Right renal cortex interstitium (tissue), 3 donors: Measurements from ENCODE around the gene CASP8. TPM values are rescaled to one million over a fixed set of nuclear protein-coding genes. Genes with fewer than 3 reads are reported as not detected.

Experiments used
- DNase-seq, 3 donors: peaks; one replicate each; pipeline ENCODE4 v3.0.0-alpha.2; 2013; ENCODE audit warnings: low read depth in 3 of 3, low spot score in 2 of 3
- polyA plus RNA-seq, 3 donors: library from polyadenylated mRNA; unstranded; fragments of 120-200 nt; gene quantifications; one replicate each; pipeline ENCODE4 v1.2.1, GENCODE V29; 2013; ENCODE audit not compliant: insufficient read length in 3 of 3

CASP8 gene
- polyA plus RNA-seq, 3 donors = 14.9 to 17.3 (median 15.2) TPM

GRCh38 chr2:201320701-201321100, 60.4 kb downstream of the CASP8 start:
- DNase-seq = no peak

GRCh38 chr2:201322772-201323171, 62.4 kb downstream of the CASP8 start:
- no peak for DNase-seq

DNA sequence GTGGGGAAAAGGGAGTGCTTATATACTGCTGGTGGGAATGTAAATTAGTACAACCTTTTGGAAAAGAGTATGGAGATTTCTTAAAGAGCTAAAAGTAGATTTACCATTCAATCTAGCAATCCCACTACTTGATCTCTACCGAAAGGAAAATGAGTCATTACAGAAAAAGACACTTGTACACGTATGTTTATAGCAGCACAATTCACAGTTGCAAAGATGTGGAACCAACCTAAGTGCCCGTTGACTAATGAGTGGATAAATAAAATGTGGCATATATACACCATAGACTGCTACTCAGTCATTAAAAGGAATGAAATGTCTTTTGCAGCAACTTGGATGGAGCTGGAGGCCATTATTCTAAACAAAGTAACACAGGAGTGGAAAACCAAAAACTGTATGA, 67.3 kb downstream of the CASP8 start:
- no peak for DNase-seq

GRCh38 chr2:201329409-201329808, 69.1 kb downstream of the CASP8 start:
- DNase-seq = no peak

Other genes starting within 250 kb of the CASP8 start
- 10 to 100 TPM; 13.3 to 13.5 (median 13.5) TPM for gene HYCC2, start 188.9 kb upstream of the CASP8 start, polyA plus RNA-seq
- gene NDUFB3, start 188.5 kb upstream of the CASP8 start, polyA plus RNA-seq = 100 to 1,000 TPM; 131 to 137 (median 132) TPM
- gene CFLAR, start 144.4 kb upstream of the CASP8 start, polyA plus RNA-seq = 10 to 100 TPM; 50.2 to 55.3 (median 52.8) TPM
- 1 to 10 TPM; 7.2 to 8.0 (median 8.0) TPM for gene CASP10, start 77.4 kb upstream of the CASP8 start, polyA plus RNA-seq
- 1 to 10 TPM; 1.0 to 2.3 (median 2.3) TPM for gene FLACC1, start 96.8 kb downstream of the CASP8 start, polyA plus RNA-seq
- 10 to 100 TPM; 42.8 to 48.7 (median 45.9) TPM for gene TRAK2, start 190.9 kb downstream of the CASP8 start, polyA plus RNA-seq
- gene STRADB, start 191.2 kb downstream of the CASP8 start, polyA plus RNA-seq = 10 to 100 TPM; 82.5 to 86.2 (median 83.8) TPM